OCI-LY3 (cell line): ENCODE results near the gene AVEN.

Experiments used
- H2AFZ ChIP-seq: fragments of 200-600, 300-600 bp; shearing (Covaris generic); 2 replicates; pipeline ENCODE4 v1.6.0; 2014; ENCODE audit warnings: antibody characterized with exemption, low read depth, low read length
- H3K27ac ChIP-seq: fragments of 200-600, 300-600 bp; sonication (generic); 2 replicates; pipeline ENCODE4 v1.5.1; 2014; ENCODE audit warnings: mild to moderate bottlenecking, low read length, moderate library complexity, mixed read lengths
- H3K27me3 ChIP-seq: fragments of 200-600, 300-600 bp; sonication (generic); 2 replicates; pipeline ENCODE4 v1.6.1; 2014; ENCODE audit warnings: low read depth, low read length, mixed read lengths
- H3K36me3 ChIP-seq: fragments of 200-600, 300-600 bp; sonication (generic); replicated peaks from 2 replicates; pipeline ENCODE3; 2014; ENCODE audit warnings: low read depth, low read length, mixed read lengths
- H3K4me1 ChIP-seq: fragments of 300-600, 200-600 bp; sonication (generic); 2 replicates; pipeline ENCODE4 v1.6.1; 2014; ENCODE audit warnings: low read length, mixed read lengths
- H3K4me2 ChIP-seq: fragments of 200-600, 300-600 bp; sonication (generic); 2 replicates; pipeline ENCODE4 v1.6.1; 2014; ENCODE audit warnings: low read length, mixed read lengths
- H3K4me3 ChIP-seq: fragments of 300-600, 200-600 bp; sonication (generic); 2 replicates; pipeline ENCODE4 v1.5.1; 2014; ENCODE audit warnings: antibody characterized with exemption, mild to moderate bottlenecking, low read length, moderate library complexity
- H3K79me2 ChIP-seq: fragments of 300-600, 200-600 bp; shearing (Covaris generic); 2 replicates; pipeline ENCODE4 v1.6.1; 2014; ENCODE audit warnings: mild to moderate bottlenecking, low read length, mixed read lengths
- H3K9ac ChIP-seq: fragments of 300-600, 200-600 bp; shearing (Covaris generic); 2 replicates; pipeline ENCODE4 v1.6.0; 2014; ENCODE audit warnings: mild to moderate bottlenecking, low read length, moderate library complexity
- H3K9me3 ChIP-seq: fragments of 200-600, 300-600 bp; shearing (Covaris generic); 2 replicates; pipeline ENCODE4 v1.6.1; 2014; ENCODE audit warnings: low read length, mixed read lengths; ENCODE audit not compliant: insufficient read depth
- H4K20me1 ChIP-seq: fragments of 200-600, 300-600 bp; sonication (generic); 2 replicates; pipeline ENCODE4 v1.6.1; 2016; ENCODE audit warnings: low read length, mixed read lengths; ENCODE audit not compliant: insufficient read depth
- CTCF ChIP-seq: fragments of 200-600, 300-600 bp; sonication (generic); IDR thresholded peaks from 2 replicates; pipeline ENCODE4 v1.5.1; 2014; ENCODE audit warnings: antibody characterized with exemption, low read length, low read depth
- EZH2phosphoT487 ChIP-seq: fragments of 200-600 bp; shearing (Covaris generic); IDR thresholded peaks from 2 replicates; pipeline ENCODE4 v1.6.1; 2018; ENCODE audit warnings: antibody characterized with exemption, mixed run types, low read depth

AVEN gene

GRCh38 chr15:33859992-33860545 is 178.9 kb downstream of the AVEN start:
- no peak overlapping the region for H3K4me2 ChIP-seq
- H3K27me3 ChIP-seq, result no peaks in the 10 kb centered on the region
- H3K9ac ChIP-seq, result no peak overlapping the region
- no peaks in the 10 kb centered on the region for H4K20me1 ChIP-seq
- no peak overlapping the region for H3K27ac ChIP-seq
- no peak for TF ChIP-seq CTCF
- no peak for TF ChIP-seq EZH2phosphoT487
- H3K4me1 ChIP-seq, result no peaks in the 10 kb centered on the region
- H3K9me3 ChIP-seq, result no peaks in the 10 kb centered on the region
- no peaks in the 10 kb centered on the region for H3K79me2 ChIP-seq
- no peak overlapping the region for H2AFZ ChIP-seq
- H3K4me3 ChIP-seq, result no peak overlapping the region
- H3K36me3 ChIP-seq, result no peaks in the 10 kb centered on the region

- Histone ChIP-seq H3K9me3 (no peaks in the 10 kb centered on the region), H3K27ac (no peak overlapping the region), H3K4me3 (no peak overlapping the region), H3K4me2 (no peak overlapping the region), H3K79me2 (no peaks in the 10 kb centered on the region), H2AFZ (no peak overlapping the region), H3K4me1 (no peaks in the 10 kb centered on the region), H4K20me1 (no peaks in the 10 kb centered on the region), H3K9ac (no peak overlapping the region), H3K27me3 (no peaks in the 10 kb centered on the region), H3K36me3 (no peaks in the 10 kb centered on the region)
- TF ChIP-seq EZH2phosphoT487 (no peak), CTCF (no peak)
Observed at GRCh38 chr15:33858836-33859235, 180.2 kb downstream of the AVEN start.

- H3K27me3 ChIP-seq, result no peaks in the 10 kb centered on the region
- H3K27ac ChIP-seq, result no peak overlapping the region
- H3K4me1 ChIP-seq, result no peaks in the 10 kb centered on the region
- no peaks in the 10 kb centered on the region for H4K20me1 ChIP-seq
- H3K4me3 ChIP-seq, result no peak overlapping the region
- no peaks in the 10 kb centered on the region for H3K36me3 ChIP-seq
- no peak overlapping the region for H3K9ac ChIP-seq
- H3K4me2 ChIP-seq, result no peak overlapping the region
- H2AFZ ChIP-seq, result no peak overlapping the region
- no peaks in the 10 kb centered on the region for H3K9me3 ChIP-seq
- no peaks in the 10 kb centered on the region for H3K79me2 ChIP-seq
- no peak for TF ChIP-seq CTCF
- no peak for TF ChIP-seq EZH2phosphoT487
Observed at GRCh38 chr15:33857726-33858125, 181.3 kb downstream of the AVEN start.

GRCh38 chr15:33852570-33852969 is 186.4 kb downstream of the AVEN start:
- Histone ChIP-seq H3K9ac (no peak overlapping the region), H3K9me3 (no peaks in the 10 kb centered on the region), H2AFZ (no peak overlapping the region), H3K27me3 (no peaks in the 10 kb centered on the region), H4K20me1 (no peaks in the 10 kb centered on the region), H3K36me3 (no peaks in the 10 kb centered on the region), H3K4me1 (no peaks in the 10 kb centered on the region), H3K4me2 (no peak overlapping the region), H3K27ac (no peak overlapping the region), H3K79me2 (no peaks in the 10 kb centered on the region), H3K4me3 (no peak overlapping the region)
- no peak for TF ChIP-seq EZH2phosphoT487
